Fibroblast of mammary gland (primary cell): ENCODE results near the gene OVOL2.

Experiments used
- DNase-seq: peaks from one replicate; pipeline ENCODE4 v3.0.0-alpha.2; 2010; ENCODE audit warnings: low read depth
- H3K4me3 ChIP-seq: 2 replicates; pipeline ENCODE4 v1.5.1; 2011; ENCODE audit warnings: low read depth, mild to moderate bottlenecking, low read length, moderate library complexity; ENCODE audit not compliant: control insufficient read depth
- CTCF ChIP-seq: conservative IDR thresholded peaks from 2 replicates; pipeline ENCODE4 v1.5.1; 2011; ENCODE audit warnings: low read depth, low read length, inconsistent platforms; ENCODE audit not compliant: control insufficient read depth, insufficient read depth

Gene OVOL2

GRCh38 chr20:18046535-18046934 is 11.2 kb downstream of the OVOL2 start:
- no peak overlapping the region for H3K4me3 ChIP-seq
- TF ChIP-seq CTCF: no peak
- no peak for DNase-seq

- no peak for DNase-seq
- TF ChIP-seq CTCF: no peak
Observed at GRCh38 chr20:18042229-18042628, 15.5 kb downstream of the OVOL2 start.

GRCh38 chr20:18041462-18041861 is 16.3 kb downstream of the OVOL2 start:
- no peak overlapping the region for H3K4me3 ChIP-seq
- TF ChIP-seq CTCF: no peak
- no peak for DNase-seq

More at GRCh38 chr20:18042229-18042628, 15.5 kb downstream of the OVOL2 start:
- H3K4me3 ChIP-seq: no peak overlapping the region

- no peak for DNase-seq
- TF ChIP-seq CTCF: no peak
- H3K4me3 ChIP-seq: no peak overlapping the region
Observed at GRCh38 chr20:18039063-18039462, 18.7 kb downstream of the OVOL2 start.

- H3K4me3 ChIP-seq: no peak overlapping the region
- TF ChIP-seq CTCF: no peak
- DNase-seq: no peak
Observed at GRCh38 chr20:18034039-18034438, 23.7 kb downstream of the OVOL2 start.

GRCh38 chr20:18032977-18033892 is 24.5 kb downstream of the OVOL2 start:
- DNase-seq: no peak
- TF ChIP-seq CTCF: no peak
- H3K4me3 ChIP-seq: no peak overlapping the region
